Activated naive CD8-positive, alpha-beta T cell (primary cell): Measurements from ENCODE around the gene ACSM2A.
"Not testable (repeated sequence)": the region's sequence is repeated elsewhere in the genome, so short reads cannot be mapped to it uniquely, and the experiment has no call there.

Experiments
- H3K27ac Mint-ChIP-seq: one replicate; pipeline ENCODE4 v1.8.0; 2021; ENCODE audit warnings: mixed read lengths
- H3K27me3 Mint-ChIP-seq: one replicate; pipeline ENCODE4 v1.8.0; 2021; ENCODE audit warnings: mixed read lengths
- H3K36me3 Mint-ChIP-seq: one replicate; pipeline ENCODE4 v1.8.0; 2021; ENCODE audit warnings: mixed read lengths
- H3K4me1 Mint-ChIP-seq: one replicate; pipeline ENCODE4 v1.8.0; 2021; ENCODE audit warnings: low read depth, mixed read lengths
- H3K4me3 Mint-ChIP-seq: one replicate; pipeline ENCODE4 v1.8.0; 2021; ENCODE audit warnings: mild to moderate bottlenecking, mixed read lengths
- H3K9me3 Mint-ChIP-seq: one replicate; pipeline ENCODE4 v1.8.0; 2021; ENCODE audit warnings: low read depth, mixed read lengths

ACSM2A gene

GRCh38 chr16:20451364-20451763 lies at the start of gene ACSM2A:
TSS of gene ACSM2A (plus strand) at chr16:20451521. CDS start at chr16:20460115, 8,594 bp downstream.
- H3K27ac Mint-ChIP-seq, H3K4me1 Mint-ChIP-seq, H3K36me3 Mint-ChIP-seq, H3K27me3 Mint-ChIP-seq, H3K4me3 Mint-ChIP-seq, H3K9me3 Mint-ChIP-seq: not testable (repeated sequence)

- Mint-ChIP-seq H3K4me3 (no peak overlapping the region), H3K27ac (no peak overlapping the region)
Observed at GRCh38 chr16:20402651-20403050, 48.7 kb upstream of the ACSM2A start.

DNA sequence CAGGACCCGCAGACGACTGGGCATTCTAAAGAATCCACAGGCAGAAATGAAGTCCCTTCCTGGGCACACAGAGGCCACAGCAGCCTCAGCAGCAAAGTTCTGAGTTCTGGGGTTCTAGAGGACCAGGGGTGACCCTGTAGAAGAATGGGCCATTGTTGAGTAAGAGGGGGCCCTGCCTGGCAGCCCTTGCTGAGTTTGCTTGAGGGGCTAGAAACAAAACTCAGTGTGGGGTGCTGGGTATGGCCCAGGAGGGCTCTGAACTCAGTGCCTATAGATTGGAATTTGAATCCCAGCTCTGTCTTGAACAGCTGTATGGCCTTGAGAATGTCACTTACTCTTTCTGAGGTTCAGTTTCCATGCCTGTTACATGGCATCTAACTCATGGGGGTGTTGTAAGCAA lies 46.7 kb upstream of the ACSM2A start, which contains the start of gene PDILT:
Gene PDILT (minus strand): TSS at position 101 of the 400 bp plus-strand sequence. CDS start 5,437 bp downstream, outside the sequence.
- Mint-ChIP-seq H3K27ac (no peak within 1 kb of the TSS), H3K4me3 (no peak within 1 kb of the TSS), H3K4me1 (no peaks in the 10 kb centered on the region), H3K9me3 (no peaks in the 10 kb centered on the region), H3K36me3 (no peaks in the 10 kb centered on the region), H3K27me3 (no peaks in the 10 kb centered on the region)

More at GRCh38 chr16:20402651-20403050, 48.7 kb upstream of the ACSM2A start:
- Mint-ChIP-seq H3K36me3 (no peaks in the 10 kb centered on the region), H3K9me3 (no peaks in the 10 kb centered on the region), H3K4me1 (no peaks in the 10 kb centered on the region), H3K27me3 (no peaks in the 10 kb centered on the region)

- H3K4me1 Mint-ChIP-seq, result no peaks in the 10 kb centered on the region
- H3K4me3 Mint-ChIP-seq, result no peak within 1 kb of the TSS
- no peaks in the 10 kb centered on the region for H3K36me3 Mint-ChIP-seq
- no peaks in the 10 kb centered on the region for H3K9me3 Mint-ChIP-seq
- H3K27ac Mint-ChIP-seq, result no peak within 1 kb of the TSS
- H3K27me3 Mint-ChIP-seq, result peaks cover 6% of the 10 kb centered on the region
Observed at GRCh38 chr16:20409398-20410120, 41.8 kb upstream of the ACSM2A start, which contains the start of gene ACSM5. TSS of gene ACSM5 (plus strand) at chr16:20409534. CDS start at chr16:20411485, 1,951 bp downstream.

GRCh38 chr16:20410121-20410723 lies 41.1 kb upstream of the ACSM2A start:
- Mint-ChIP-seq H3K4me1 (no peaks in the 10 kb centered on the region), H3K27ac (no peak overlapping the region), H3K36me3 (no peaks in the 10 kb centered on the region), H3K27me3 (peaks cover 6% of the 10 kb centered on the region), H3K4me3 (no peak overlapping the region), H3K9me3 (no peaks in the 10 kb centered on the region)

- H3K4me1 Mint-ChIP-seq, result no peaks in the 10 kb centered on the region
- H3K27me3 Mint-ChIP-seq, result peaks cover 8% of the 10 kb centered on the region
- H3K27ac Mint-ChIP-seq, result no peak overlapping the region
- H3K4me3 Mint-ChIP-seq, result no peak overlapping the region
- H3K9me3 Mint-ChIP-seq, result no peaks in the 10 kb centered on the region
- no peaks in the 10 kb centered on the region for H3K36me3 Mint-ChIP-seq
Observed at GRCh38 chr16:20411055-20411454, 40.3 kb upstream of the ACSM2A start.

DNA sequence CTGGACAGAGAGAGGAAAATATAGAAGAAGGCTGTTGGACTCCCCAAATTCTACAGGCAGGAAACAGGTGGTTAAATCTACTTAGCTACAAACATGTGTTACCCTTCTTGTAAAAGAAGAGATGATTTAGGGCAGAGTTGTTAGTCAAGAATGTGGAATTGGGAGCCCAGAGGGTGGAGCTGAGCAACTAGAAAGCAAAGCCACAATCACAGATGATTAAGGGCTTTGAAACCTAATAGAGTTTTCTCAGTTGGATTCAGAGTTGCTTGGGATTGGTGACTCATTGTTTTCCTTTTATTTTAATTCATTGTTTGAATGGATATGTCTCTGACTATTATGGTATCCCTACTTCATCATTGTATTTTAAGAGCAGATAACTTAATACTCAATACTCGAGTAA lies 35.8 kb upstream of the ACSM2A start:
- Mint-ChIP-seq H3K4me1 (no peaks in the 10 kb centered on the region), H3K4me3 (no peak overlapping the region), H3K27me3 (peaks cover 8% of the 10 kb centered on the region), H3K27ac (no peak overlapping the region), H3K9me3 (no peaks in the 10 kb centered on the region), H3K36me3 (no peaks in the 10 kb centered on the region)

DNA sequence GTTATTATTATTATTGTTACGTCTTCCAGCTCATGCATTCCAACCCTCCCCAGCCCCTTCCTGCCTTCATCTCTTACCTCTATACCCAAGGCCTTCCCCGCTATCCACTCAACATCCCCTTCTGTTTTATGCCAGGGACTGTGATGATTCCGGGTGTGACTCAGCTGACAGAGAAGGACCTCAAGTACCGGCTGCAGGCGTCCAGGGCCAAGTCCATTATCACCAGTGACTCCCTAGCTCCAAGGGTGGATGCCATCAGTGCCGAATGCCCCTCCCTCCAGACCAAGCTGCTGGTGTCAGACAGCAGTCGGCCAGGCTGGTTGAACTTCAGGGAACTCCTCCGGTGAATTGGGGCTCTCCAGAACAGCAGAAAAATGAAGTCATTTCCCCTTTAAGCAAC lies 32.2 kb upstream of the ACSM2A start:
- not testable (repeated sequence) for H3K36me3 Mint-ChIP-seq, H3K4me1 Mint-ChIP-seq, H3K9me3 Mint-ChIP-seq, H3K27me3 Mint-ChIP-seq, H3K27ac Mint-ChIP-seq, H3K4me3 Mint-ChIP-seq

GRCh38 chr16:20421748-20422147 lies 29.6 kb upstream of the ACSM2A start:
- not testable (repeated sequence) for H3K4me1 Mint-ChIP-seq, H3K4me3 Mint-ChIP-seq, H3K27ac Mint-ChIP-seq, H3K36me3 Mint-ChIP-seq, H3K9me3 Mint-ChIP-seq, H3K27me3 Mint-ChIP-seq

DNA sequence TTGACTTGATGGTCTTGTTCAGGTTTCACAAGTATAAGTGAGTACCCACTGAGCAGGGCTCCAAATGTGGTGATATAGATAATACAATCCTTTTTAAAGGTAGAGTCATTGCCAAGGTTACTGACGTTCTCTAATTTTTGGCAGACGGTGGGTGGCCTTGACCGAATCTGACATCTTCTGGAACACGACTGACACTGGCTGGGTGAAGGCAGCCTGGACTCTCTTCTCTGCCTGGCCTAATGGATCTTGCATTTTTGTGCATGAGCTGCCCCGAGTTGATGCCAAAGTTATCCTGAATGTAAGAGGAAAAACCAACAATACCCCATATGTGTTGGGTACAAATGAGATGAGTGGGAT lies 27.6 kb upstream of the ACSM2A start:
- not testable (repeated sequence) for H3K4me3 Mint-ChIP-seq, H3K27ac Mint-ChIP-seq, H3K9me3 Mint-ChIP-seq, H3K27me3 Mint-ChIP-seq, H3K4me1 Mint-ChIP-seq, H3K36me3 Mint-ChIP-seq

GRCh38 chr16:20424129-20424866 lies 27.0 kb upstream of the ACSM2A start:
- no peak overlapping the region for H3K27ac Mint-ChIP-seq
- H3K36me3 Mint-ChIP-seq, result no peaks in the 10 kb centered on the region
- H3K9me3 Mint-ChIP-seq, result no peaks in the 10 kb centered on the region
- H3K4me3 Mint-ChIP-seq, result no peak overlapping the region
- H3K4me1 Mint-ChIP-seq, result no peaks in the 10 kb centered on the region
- peaks cover 2% of the 10 kb centered on the region for H3K27me3 Mint-ChIP-seq

DNA sequence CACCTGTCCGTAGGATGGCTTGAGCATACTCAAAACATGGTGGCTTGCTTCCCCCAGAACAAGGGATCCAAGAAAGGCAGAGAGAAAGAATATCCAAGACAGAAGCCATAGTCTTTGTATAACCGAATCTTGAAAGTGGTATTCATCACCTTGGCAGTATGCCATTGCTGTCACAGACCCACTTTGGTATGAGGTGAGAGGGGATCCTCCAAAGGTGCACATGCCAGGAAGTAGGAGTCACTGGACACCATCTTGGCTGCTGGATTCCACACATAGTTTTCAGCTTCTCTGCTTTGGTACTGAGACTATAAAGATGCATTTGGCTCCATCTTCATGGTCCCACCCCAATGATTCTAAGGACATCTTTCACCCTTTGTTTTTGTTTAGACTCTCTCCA lies 23.9 kb upstream of the ACSM2A start:
- not testable (repeated sequence) for H3K27me3 Mint-ChIP-seq, H3K27ac Mint-ChIP-seq, H3K4me1 Mint-ChIP-seq, H3K36me3 Mint-ChIP-seq, H3K4me3 Mint-ChIP-seq, H3K9me3 Mint-ChIP-seq

DNA sequence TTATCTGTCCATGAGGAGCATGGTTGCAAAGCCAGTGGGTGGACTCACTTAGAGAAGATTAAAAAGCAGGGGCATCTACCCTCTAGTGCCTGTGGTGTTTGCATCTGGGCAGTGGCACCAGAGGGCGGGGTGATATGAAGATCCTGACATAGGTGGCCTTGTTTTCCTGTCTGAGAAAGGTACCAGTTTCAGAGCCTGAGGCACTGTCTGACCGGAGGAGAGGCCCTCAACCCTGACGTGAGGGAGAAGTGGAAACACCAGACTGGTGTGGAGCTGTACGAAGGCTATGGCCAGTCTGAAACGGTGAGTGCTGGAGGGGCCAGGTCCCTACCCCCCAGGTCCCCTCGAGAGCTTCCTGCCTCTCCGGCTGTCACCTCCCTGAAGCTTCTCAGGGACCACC lies 21.8 kb upstream of the ACSM2A start:
- H3K4me1 Mint-ChIP-seq, H3K27me3 Mint-ChIP-seq, H3K27ac Mint-ChIP-seq, H3K4me3 Mint-ChIP-seq, H3K9me3 Mint-ChIP-seq, H3K36me3 Mint-ChIP-seq: not testable (repeated sequence)

DNA sequence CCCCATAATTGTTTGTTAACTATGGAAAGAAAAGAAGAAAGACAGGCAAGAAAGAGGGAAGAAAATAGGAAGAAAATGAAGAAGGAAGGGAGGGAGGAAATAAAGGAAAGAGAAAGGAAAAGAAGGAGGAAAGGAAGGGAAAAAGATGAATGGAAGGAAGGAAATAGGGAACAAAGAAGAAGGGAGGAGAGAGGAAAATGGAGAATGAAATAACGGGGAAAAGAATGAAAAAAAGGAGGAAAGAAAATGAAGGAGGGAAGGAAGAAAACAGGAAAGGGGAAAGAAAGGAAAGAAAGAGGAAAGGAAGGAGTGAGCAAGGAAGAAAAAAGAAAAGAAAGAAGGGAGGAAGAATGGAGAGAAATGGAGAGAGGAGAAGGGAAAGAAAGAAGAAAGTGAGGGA lies 20.8 kb upstream of the ACSM2A start:
- not testable (repeated sequence) for H3K36me3 Mint-ChIP-seq, H3K27me3 Mint-ChIP-seq, H3K9me3 Mint-ChIP-seq, H3K4me3 Mint-ChIP-seq, H3K4me1 Mint-ChIP-seq, H3K27ac Mint-ChIP-seq

GRCh38 chr16:20430948-20431347 lies 20.4 kb upstream of the ACSM2A start:
- no peaks in the 10 kb centered on the region for H3K36me3 Mint-ChIP-seq
- H3K4me1 Mint-ChIP-seq, result no peaks in the 10 kb centered on the region
- H3K27ac Mint-ChIP-seq, result no peak overlapping the region
- H3K27me3 Mint-ChIP-seq, result peaks cover 2% of the 10 kb centered on the region
- H3K9me3 Mint-ChIP-seq, result no peaks in the 10 kb centered on the region
- H3K4me3 Mint-ChIP-seq, result no peak overlapping the region
